Measurements from ENCODE around the gene PLAAT3.

DNA sequence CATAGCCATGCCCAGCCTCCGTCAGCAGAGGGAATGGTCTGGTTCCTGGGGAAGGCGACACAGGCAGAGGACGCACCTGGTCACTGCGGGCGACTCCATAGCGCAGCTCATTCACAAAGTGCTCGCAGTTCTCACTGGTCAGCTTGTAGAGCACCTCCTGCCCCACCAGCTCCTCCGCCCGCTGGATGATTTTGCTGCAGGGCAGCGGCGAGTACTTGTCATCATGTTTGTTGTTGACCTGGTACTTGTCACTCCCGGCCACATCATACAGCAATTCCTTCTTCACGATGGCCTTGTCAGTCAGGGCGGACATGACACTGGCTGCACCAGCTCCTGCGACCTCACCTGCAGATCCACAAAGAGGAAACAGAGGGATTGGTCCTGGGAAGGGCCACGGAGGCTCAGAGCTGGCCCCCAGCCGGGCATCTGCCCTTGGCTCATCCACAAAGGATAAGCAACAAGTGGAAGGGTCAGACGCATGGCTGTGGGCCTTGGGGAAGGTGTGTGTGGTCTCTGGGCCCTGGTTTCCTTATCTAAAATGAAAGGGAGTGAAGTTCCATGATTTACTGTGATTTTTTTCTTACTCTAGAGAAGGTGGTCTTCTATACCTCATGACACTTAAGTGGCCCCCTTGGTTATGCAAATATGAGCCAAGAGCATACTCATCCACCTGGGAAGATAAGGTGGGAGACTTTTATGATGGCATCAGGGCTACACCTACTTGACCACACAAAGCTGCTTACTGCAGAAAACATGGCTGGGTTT lies 24.0 kb downstream of the PLAAT3 start:
- no peak for TF ChIP-seq POLR2A (IDR thresholded peaks at IDR 0.05; ENCODE audit: low read length)
- TF ChIP-seq GATA1 (IDR thresholded peaks at IDR 0.05; ENCODE audit: low read depth, low read length) = no peak

Data from erythroblast (primary cell).